SKM-1 (cell line): ENCODE results near the gene METTL26.

Experiments used
- DNase-seq: peaks from one replicate; lab custom pipeline; 2025; ENCODE audit not compliant: unreplicated experiment; lab: John Stamatoyannopoulos, UW

Gene METTL26

GRCh38 chr16:638836-639235, 2.7 kb upstream of the METTL26 start:
- no peak for DNase-seq

GRCh38 chr16:638034-638543, 2.0 kb upstream of the METTL26 start:
- DNase-seq = no peak

GRCh38 chr16:637081-638018, 1.2 kb upstream of the METTL26 start:
- DNase-seq = no peak

GRCh38 chr16:635573-636205, 416 bp downstream of the METTL26 start:
- DNase-seq = no peak

- no peak for DNase-seq
Observed at GRCh38 chr16:634996-635395, 1.1 kb downstream of the METTL26 start.

GRCh38 chr16:634051-634670, 1.9 kb downstream of the METTL26 start:
- no peak for DNase-seq

- DNase-seq = no peak
Observed at GRCh38 chr16:633336-634050, 2.6 kb downstream of the METTL26 start.

- DNase-seq = no peak
Observed at GRCh38 chr16:632486-633335, 3.4 kb downstream of the METTL26 start.

- no peak for DNase-seq
Observed at GRCh38 chr16:631808-632358, 4.2 kb downstream of the METTL26 start.

GRCh38 chr16:630815-631405, 5.2 kb downstream of the METTL26 start, which contains the start of gene WFIKKN1:
Gene WFIKKN1 (plus strand): TSS chr16:630985. CDS start chr16:631254, 269 bp downstream.
- DNase-seq = no peak

GRCh38 chr16:630249-630814, 5.8 kb downstream of the METTL26 start:
- DNase-seq = no peak

GRCh38 chr16:629833-630248, 6.3 kb downstream of the METTL26 start:
- DNase-seq = no peak

- no peak for DNase-seq
Observed at GRCh38 chr16:629185-629832, 6.8 kb downstream of the METTL26 start.

- DNase-seq = no peak
Observed at GRCh38 chr16:628321-629061, 7.6 kb downstream of the METTL26 start.

- DNase-seq = no peak
Observed at GRCh38 chr16:627454-628239, 8.5 kb downstream of the METTL26 start.

GRCh38 chr16:626787-627453, 9.2 kb downstream of the METTL26 start:
- DNase-seq = no peak
